H9 (cell line): ENCODE results near the gene COIL. TPM values are rescaled to one million over a fixed set of nuclear protein-coding genes. Genes with fewer than 3 reads are reported as not detected.

Experiments
- DNase-seq: peaks from one replicate; pipeline ENCODE4 v3.0.0-alpha.2; 2017
- H2AFZ ChIP-seq: one replicate; pipeline ENCODE4 v1.6.1; 2013; ENCODE audit warnings: mild to moderate bottlenecking, low read length, control low read depth, moderate library complexity
- H2AK5ac ChIP-seq: 2 replicates; pipeline ENCODE4 v1.6.1; 2013; ENCODE audit warnings: low read length, control low read depth, mixed read lengths; ENCODE audit not compliant: insufficient read length
- H2BK120ac ChIP-seq: one replicate; pipeline ENCODE4 v1.6.1; 2013; ENCODE audit warnings: low read depth, mild to moderate bottlenecking, low read length, control low read depth, inconsistent platforms; ENCODE audit not compliant: poor library complexity, severe bottlenecking
- H2BK12ac ChIP-seq: 2 replicates; pipeline ENCODE4 v1.6.1; 2013; ENCODE audit warnings: low read length, control low read depth, mixed read lengths, low read depth; ENCODE audit not compliant: insufficient read length
- H2BK15ac ChIP-seq: 2 replicates; pipeline ENCODE4 v1.6.1; 2013; ENCODE audit warnings: low read depth, low read length, control low read depth
- H2BK20ac ChIP-seq: one replicate; pipeline ENCODE4 v1.6.1; 2013; ENCODE audit warnings: low read depth, mild to moderate bottlenecking, low read length, control low read depth, inconsistent platforms; ENCODE audit not compliant: poor library complexity, severe bottlenecking
- H2BK5ac ChIP-seq: 2 replicates; pipeline ENCODE4 v1.6.1; 2013; ENCODE audit warnings: low read length, control low read depth, mixed read lengths; ENCODE audit not compliant: insufficient read length
- H3K14ac ChIP-seq: 2 replicates; pipeline ENCODE4 v1.6.1; 2013; ENCODE audit warnings: low read length, control low read depth; ENCODE audit not compliant: insufficient read depth
- H3K18ac ChIP-seq: 2 replicates; pipeline ENCODE4 v1.6.1; 2013; ENCODE audit warnings: low read depth, mild to moderate bottlenecking, mixed read lengths, low read length, control low read depth; ENCODE audit not compliant: insufficient read length
- H3K23ac ChIP-seq: 2 replicates; pipeline ENCODE4 v1.6.1; 2013; ENCODE audit warnings: low read length, control low read depth, mixed read lengths, low read depth; ENCODE audit not compliant: insufficient read length
- H3K23me2 ChIP-seq: 2 replicates; pipeline ENCODE4 v1.6.1; 2013; ENCODE audit warnings: low read depth, mild to moderate bottlenecking, mixed read lengths, low read length, control low read depth; ENCODE audit not compliant: insufficient read length, poor library complexity, severe bottlenecking
- H3K27ac ChIP-seq: 2 replicates; pipeline ENCODE4 v1.5.1; 2013; ENCODE audit warnings: low read length, control low read depth, mixed read lengths, low read depth; ENCODE audit not compliant: insufficient read length
- H3K27me3 ChIP-seq: 2 replicates; pipeline ENCODE4 v1.6.1; 2013; ENCODE audit warnings: low read length, control low read depth, inconsistent platforms; ENCODE audit not compliant: insufficient read depth
- H3K4ac ChIP-seq: 2 replicates; pipeline ENCODE4 v1.6.1; 2013; ENCODE audit warnings: low read depth, mild to moderate bottlenecking, control low read depth, inconsistent platforms, low read length, moderate library complexity
- H3K4me1 ChIP-seq: 2 replicates; pipeline ENCODE4 v1.6.1; 2013; ENCODE audit warnings: low read length, control low read depth, inconsistent platforms; ENCODE audit not compliant: insufficient read depth
- H3K4me2 ChIP-seq: 2 replicates; pipeline ENCODE4 v1.6.1; 2013; ENCODE audit warnings: low read length, control low read depth, mixed read lengths; ENCODE audit not compliant: insufficient read length, insufficient read depth
- H3K56ac ChIP-seq: 2 replicates; pipeline ENCODE4 v1.6.1; 2013; ENCODE audit warnings: low read depth, mild to moderate bottlenecking, mixed read lengths, low read length, control low read depth; ENCODE audit not compliant: insufficient read length
- H3K79me1 ChIP-seq: 2 replicates; pipeline ENCODE4 v1.6.1; 2013; ENCODE audit warnings: low read depth, mild to moderate bottlenecking, moderate library complexity, low read length, control low read depth, inconsistent platforms; ENCODE audit not compliant: insufficient read depth, poor library complexity, severe bottlenecking
- H3K79me2 ChIP-seq: 2 replicates; pipeline ENCODE4 v1.6.1; 2013; ENCODE audit warnings: low read length, control low read depth, inconsistent platforms; ENCODE audit not compliant: insufficient read depth
- H3K9ac ChIP-seq: 2 replicates; pipeline ENCODE4 v1.6.1; 2013; ENCODE audit warnings: low read length, control low read depth, mixed read lengths; ENCODE audit not compliant: insufficient read length; ENCODE audit errors: extremely low read depth
- H3K9me3 ChIP-seq: one replicate; pipeline ENCODE4 v1.6.1; 2013; ENCODE audit warnings: low read depth, low read length, inconsistent platforms; ENCODE audit not compliant: control insufficient read depth
- H3T11ph ChIP-seq: one replicate; pipeline ENCODE4 v1.6.1; 2013; ENCODE audit warnings: mild to moderate bottlenecking, low read length, control low read depth, inconsistent platforms
- H4K20me1 ChIP-seq: one replicate; pipeline ENCODE4 v1.6.1; 2013; ENCODE audit not compliant: control insufficient read depth, insufficient read length, insufficient read depth
- H4K5ac ChIP-seq: 2 replicates; pipeline ENCODE4 v1.6.1; 2013; ENCODE audit warnings: low read depth, mild to moderate bottlenecking, mixed read lengths, low read length, control low read depth; ENCODE audit not compliant: insufficient read length
- H4K8ac ChIP-seq: replicated peaks from 2 replicates; pipeline ENCODE4 v1.6.1; 2013; ENCODE audit warnings: low read length, control low read depth, mixed read lengths, low read depth; ENCODE audit not compliant: insufficient read length
- H4K91ac ChIP-seq: 2 replicates; pipeline ENCODE4 v1.6.1; 2013; ENCODE audit warnings: low read depth, mild to moderate bottlenecking, moderate library complexity, mixed read lengths, low read length, control low read depth; ENCODE audit not compliant: insufficient read length
- H3K27ac Mint-ChIP-seq, 3 experiments: 2 replicates in 2 of 3; 3 replicates in 1 of 3; pipeline ENCODE4 v1.8.0; 2020 to 2021; ENCODE audit warnings: mixed read lengths in 3 of 3, mild to moderate bottlenecking in 1 of 3, moderate library complexity in 1 of 3
- H3K27me3 Mint-ChIP-seq: 2 replicates; pipeline ENCODE4 v1.8.0; 2021; ENCODE audit warnings: low read depth, mild to moderate bottlenecking, moderate library complexity, mixed read lengths
- H3K36me3 Mint-ChIP-seq, 3 experiments: 2 replicates in 2 of 3; 3 replicates in 1 of 3; pipeline ENCODE4 v1.8.0; 2020 to 2021; ENCODE audit warnings: low read depth in 3 of 3, mixed read lengths in 3 of 3; ENCODE audit not compliant: insufficient read depth in 1 of 3
- H3K4me1 Mint-ChIP-seq, 2 experiments: 2 replicates each; pipeline ENCODE4 v1.8.0; 2020; ENCODE audit warnings: mixed read lengths in 2 of 2
- H3K4me3 Mint-ChIP-seq, 2 experiments: 2 replicates in 1 of 2; 3 replicates in 1 of 2; pipeline ENCODE4 v1.8.0; 2020 to 2021; ENCODE audit warnings: mild to moderate bottlenecking in 2 of 2, mixed read lengths in 2 of 2, moderate library complexity in 1 of 2
- H3K9me3 Mint-ChIP-seq, 2 experiments: 2 replicates in 1 of 2; 3 replicates in 1 of 2; pipeline ENCODE4 v1.8.0; 2020; ENCODE audit warnings: mild to moderate bottlenecking in 2 of 2, mixed read lengths in 2 of 2, moderate library complexity in 1 of 2
- WGBS: extraction: QIAGEN DNeasy Blood & Tissue Kit; methylation state at CpG from one replicate; pipeline ENCODE4 v1.1.7; 2013; ENCODE audit warnings: missing lambda C conversion rate, low lambda C conversion rate, mixed read lengths; ENCODE audit not compliant: insufficient read length; ENCODE audit errors: extremely low coverage; 5-methylcytosine and 5-hydroxymethylcytosine counted together
- total RNA-seq: library from RNA; stranded (reverse); gene quantifications from 2 replicates; pipeline ENCODE4 v1.2.1, GENCODE V29; 2021
- TF ChIP-seq, protein P1 (sequence below): fragments of 200-600 bp; sonication (generic); conservative IDR thresholded peaks from 3 replicates; pipeline ENCODE4 v1.8.0; 2021; ENCODE audit warnings: antibody characterized with exemption, mild to moderate bottlenecking

COIL gene
- total RNA-seq, 1 experiment from 2014 or later, result 21.5 TPM

- no peak within 1 kb of the TSS for H3T11ph ChIP-seq
- peaks cover 15% of the 10 kb centered on the region for H3K23me2 ChIP-seq
- H3K27ac ChIP-seq, result no peak within 1 kb of the TSS
- H3K9ac ChIP-seq, result peak within 1 kb of the TSS; percentile 68
- no peak within 1 kb of the TSS for H3K14ac ChIP-seq
- H3K9me3 Mint-ChIP-seq, result peaks cover 5 to 7% of the 10 kb centered on the region in 2 experiments
- H2AFZ ChIP-seq, result peak within 1 kb of the TSS; percentile 42
- no peak within 1 kb of the TSS for H4K91ac ChIP-seq
- peaks cover 5% of the 10 kb centered on the region; the same call in 1 of the 2 replicates for H3K4me1 ChIP-seq
- 0 out of 2 replicates have a peak, but pooled peaks cover 3% of the 10 kb centered on the region for H3K27me3 Mint-ChIP-seq
- no peak within 1 kb of the TSS for H2BK12ac ChIP-seq
- no peaks in the 10 kb centered on the region for H3K79me2 ChIP-seq
- no peak within 1 kb of the TSS for H2BK120ac ChIP-seq
- H2AK5ac ChIP-seq, result no peak within 1 kb of the TSS
- H2BK15ac ChIP-seq, result no peak within 1 kb of the TSS
- peaks cover 0 to 5% (median 4%) of the 10 kb centered on the region in 3 experiments; a peak in 4 of 7 replicates for H3K36me3 Mint-ChIP-seq
- H3K9me3 ChIP-seq, result no peaks in the 10 kb centered on the region
- no peak within 1 kb of the TSS for H3K4ac ChIP-seq
- H3K27me3 ChIP-seq, result no peaks in the 10 kb centered on the region
- DNase-seq, result peak; percentile 97
- H3K23ac ChIP-seq, result no peak within 1 kb of the TSS
- peak within 1 kb of the TSS; percentile 27 to 92 (median 46); a peak in 5 of 7 replicates for H3K27ac Mint-ChIP-seq
- H3K4me2 ChIP-seq, result peak within 1 kb of the TSS; percentile 57
- H4K5ac ChIP-seq, result no peak within 1 kb of the TSS
- no peak within 1 kb of the TSS for H2BK20ac ChIP-seq
- TF ChIP-seq, protein P1, sequence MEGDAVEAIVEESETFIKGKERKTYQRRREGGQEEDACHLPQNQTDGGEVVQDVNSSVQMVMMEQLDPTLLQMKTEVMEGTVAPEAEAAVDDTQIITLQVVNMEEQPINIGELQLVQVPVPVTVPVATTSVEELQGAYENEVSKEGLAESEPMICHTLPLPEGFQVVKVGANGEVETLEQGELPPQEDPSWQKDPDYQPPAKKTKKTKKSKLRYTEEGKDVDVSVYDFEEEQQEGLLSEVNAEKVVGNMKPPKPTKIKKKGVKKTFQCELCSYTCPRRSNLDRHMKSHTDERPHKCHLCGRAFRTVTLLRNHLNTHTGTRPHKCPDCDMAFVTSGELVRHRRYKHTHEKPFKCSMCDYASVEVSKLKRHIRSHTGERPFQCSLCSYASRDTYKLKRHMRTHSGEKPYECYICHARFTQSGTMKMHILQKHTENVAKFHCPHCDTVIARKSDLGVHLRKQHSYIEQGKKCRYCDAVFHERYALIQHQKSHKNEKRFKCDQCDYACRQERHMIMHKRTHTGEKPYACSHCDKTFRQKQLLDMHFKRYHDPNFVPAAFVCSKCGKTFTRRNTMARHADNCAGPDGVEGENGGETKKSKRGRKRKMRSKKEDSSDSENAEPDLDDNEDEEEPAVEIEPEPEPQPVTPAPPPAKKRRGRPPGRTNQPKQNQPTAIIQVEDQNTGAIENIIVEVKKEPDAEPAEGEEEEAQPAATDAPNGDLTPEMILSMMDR, result no peak; the same call in 2 of the 3 replicates
- H3K56ac ChIP-seq, result no peak within 1 kb of the TSS
- H3K18ac ChIP-seq, result no peak within 1 kb of the TSS
- no peak within 1 kb of the TSS for H2BK5ac ChIP-seq
- H4K8ac ChIP-seq, result no peak within 1 kb of the TSS
- peak within 1 kb of the TSS; percentile 79 to 86 for H3K4me3 Mint-ChIP-seq
- no CpG with 5 or more reads among the region's 42 CpGs for WGBS
- peaks cover 51 to 56% of the 10 kb centered on the region in 2 experiments for H3K4me1 Mint-ChIP-seq
- no peaks in the 10 kb centered on the region for H4K20me1 ChIP-seq
- H3K79me1 ChIP-seq, result no peaks in the 10 kb centered on the region
These were observed 17.0 kb upstream of the COIL start, which contains the start of gene SCPEP1 for GRCh38 chr17:56977673-56978395. TSS of gene SCPEP1 (plus strand) at chr17:56978131. CDS start at chr17:56978160, 29 bp downstream.
